NCI-H2107 treated with DMSO at 0.1 percent for 48 hours (cell line): ENCODE measurements around the gene WBP2.
"Not testable (repeated sequence)": the region's sequence is repeated elsewhere in the genome, so short reads cannot be mapped to it uniquely, and the experiment has no call there.

Experiments used
- DNase-seq: peaks from one replicate; lab custom pipeline; 2025; ENCODE audit not compliant: unreplicated experiment; lab: John Stamatoyannopoulos, UW

The WBP2 gene

GRCh38 chr17:75814900-75815373, 40.2 kb downstream of the WBP2 start:
- DNase-seq = no peak

GRCh38 chr17:75814021-75814395, 41.1 kb downstream of the WBP2 start:
- no peak for DNase-seq

GRCh38 chr17:75813081-75814020, 41.8 kb downstream of the WBP2 start:
- no peak for DNase-seq

GRCh38 chr17:75812096-75813013, 42.8 kb downstream of the WBP2 start:
- DNase-seq = no peak

GRCh38 chr17:75811174-75811573, 44.0 kb downstream of the WBP2 start:
- DNase-seq = no peak

- DNase-seq = not testable (repeated sequence)
These were observed 44.4 kb downstream of the WBP2 start for GRCh38 chr17:75810756-75811155.

- DNase-seq = no peak
These were observed 44.9 kb downstream of the WBP2 start for GRCh38 chr17:75810216-75810615.

- no peak for DNase-seq
These were observed 45.5 kb downstream of the WBP2 start for GRCh38 chr17:75809631-75810111.

GRCh38 chr17:75808905-75809621, 46.1 kb downstream of the WBP2 start:
- DNase-seq = peak; percentile 90

GRCh38 chr17:75808549-75808904, 46.6 kb downstream of the WBP2 start:
- no peak for DNase-seq

GRCh38 chr17:75807861-75808260, 47.3 kb downstream of the WBP2 start:
- no peak for DNase-seq

- no peak for DNase-seq
These were observed 48.2 kb downstream of the WBP2 start for GRCh38 chr17:75806822-75807500.

GRCh38 chr17:75803883-75804282, 51.3 kb downstream of the WBP2 start:
- DNase-seq = no peak

GRCh38 chr17:75799402-75799801, 55.7 kb downstream of the WBP2 start:
- no peak for DNase-seq

- DNase-seq = no peak
These were observed 59.1 kb downstream of the WBP2 start for GRCh38 chr17:75795820-75796607.
